Measurements from ENCODE around the gene ZNF496. TPM values are rescaled to one million over a fixed set of nuclear protein-coding genes. Genes with fewer than 3 reads are reported as not detected.
A peak's percentile ranks its signal among the peaks of the same experiment; 100 is the strongest.

ZNF496 gene
- total and polyA plus RNA-seq, 2 of the 13 experiments (the other 11 are each of a cell fraction or from before 2014, with no cell fraction given) = 14.8 to 18.6 TPM

- TF ChIP-seq MAZ (IDR thresholded peaks at IDR 0.05; ENCODE audit: borderline replicate concordance, low read depth, low read length) = no peak
- no peak for TF ChIP-seq MAZ (CRISPR knock-in tag; IDR thresholded peaks at IDR 0.05; ENCODE audit: low read depth)
- no peak for TF ChIP-seq ZNF281 (CRISPR knock-in tag; IDR thresholded peaks at IDR 0.05; ENCODE audit: borderline replicate concordance)
- no peak for TF ChIP-seq SNRNP70 (IDR thresholded peaks at IDR 0.05; ENCODE audit: low read depth, low read length)
- no peak for TF ChIP-seq E2F1 (CRISPR knock-in tag; IDR thresholded peaks at IDR 0.05)
- no peak for TF ChIP-seq LCORL (IDR thresholded peaks at IDR 0.05)
- no peak for TF ChIP-seq LCORL (CRISPR knock-in tag; IDR thresholded peaks at IDR 0.05)
- no peak for TF ChIP-seq FOXP1 (IDR thresholded peaks at IDR 0.05)
- no peak for TF ChIP-seq FOXP1 (CRISPR knock-in tag; IDR thresholded peaks at IDR 0.05)
- TF ChIP-seq TAF15 (IDR thresholded peaks at IDR 0.05; ENCODE audit: low read depth, low read length, poor library complexity, severe bottlenecking) = no peak
- TF ChIP-seq YEATS4 (CRISPR knock-in tag; IDR thresholded peaks at IDR 0.05; ENCODE audit: borderline replicate concordance) = no peak
- no peak for TF ChIP-seq NCOA2 (CRISPR knock-in tag; IDR thresholded peaks at IDR 0.05)
- TF ChIP-seq ZFYVE20 (CRISPR knock-in tag; IDR thresholded peaks at IDR 0.05; ENCODE audit: borderline replicate concordance, low read depth) = no peak
- TF ChIP-seq PAX8 (CRISPR knock-in tag; IDR thresholded peaks at IDR 0.05; ENCODE audit: borderline replicate concordance) = no peak
- no peak for TF ChIP-seq ETV6 (CRISPR knock-in tag; conservative IDR thresholded peaks at IDR 0.05)
- TF ChIP-seq TBX2 (CRISPR knock-in tag; IDR thresholded peaks at IDR 0.05; ENCODE audit: borderline replicate concordance) = 0 out of 2 replicates have a peak, but pooled peaks have one; percentile 23
- 0 out of 2 replicates have a peak, but pooled peaks have one; percentile 11 for TF ChIP-seq MEF2D (CRISPR knock-in tag; IDR thresholded peaks at IDR 0.05)
- no peak for TF ChIP-seq ZNF83 (CRISPR knock-in tag; IDR thresholded peaks at IDR 0.05; ENCODE audit: borderline replicate concordance)
- TF ChIP-seq ZNF883 (CRISPR knock-in tag; IDR thresholded peaks at IDR 0.05; ENCODE audit: not compliant biosample characterization) = peak; percentile 15
- no peak for TF ChIP-seq ZNF225 (CRISPR knock-in tag; IDR thresholded peaks at IDR 0.05)
- TF ChIP-seq ZSCAN25 (CRISPR knock-in tag; IDR thresholded peaks at IDR 0.05) = 0 out of 2 replicates have a peak, but pooled peaks have one; percentile 18
- no peak for TF ChIP-seq ZNF441 (CRISPR knock-in tag; IDR thresholded peaks at IDR 0.05; ENCODE audit: borderline replicate concordance)
- no peak for TF ChIP-seq IKZF5 (CRISPR knock-in tag; IDR thresholded peaks at IDR 0.05)
- TF ChIP-seq ZBTB33 (CRISPR knock-in tag; IDR thresholded peaks at IDR 0.05) = no peak
- no peak for TF ChIP-seq TARDBP (CRISPR knock-in tag; IDR thresholded peaks at IDR 0.05)
These were observed 1.0 kb downstream of the ZNF496 start (continued) for GRCh38 chr1:247330548-247331171.
